Activated CD8-positive, alpha-beta memory T cell treated with anti-CD3 and anti-CD28 coated beads for 4 hours (primary cell): ENCODE data around the gene PDE4B.

ENCODE experiments used
- DNase-seq, 2 donors: peaks; one replicate each; pipeline ENCODE4 v3.0.0-alpha.2; 2020; ENCODE audit warnings: low read depth in 2 of 2

PDE4B gene

GRCh38 chr1:65882076-65882475, 89.4 kb downstream of the PDE4B start:
- no peak for DNase-seq

- DNase-seq: no peak
Measured at GRCh38 chr1:65889441-65889840, 96.7 kb downstream of the PDE4B start.

- no peak for DNase-seq
Measured at GRCh38 chr1:65890201-65890843, 97.6 kb downstream of the PDE4B start.

GRCh38 chr1:65894738-65895605, 102.3 kb downstream of the PDE4B start:
- no peak for DNase-seq

GRCh38 chr1:65896721-65897120, 104.0 kb downstream of the PDE4B start:
- DNase-seq: no peak

DNA sequence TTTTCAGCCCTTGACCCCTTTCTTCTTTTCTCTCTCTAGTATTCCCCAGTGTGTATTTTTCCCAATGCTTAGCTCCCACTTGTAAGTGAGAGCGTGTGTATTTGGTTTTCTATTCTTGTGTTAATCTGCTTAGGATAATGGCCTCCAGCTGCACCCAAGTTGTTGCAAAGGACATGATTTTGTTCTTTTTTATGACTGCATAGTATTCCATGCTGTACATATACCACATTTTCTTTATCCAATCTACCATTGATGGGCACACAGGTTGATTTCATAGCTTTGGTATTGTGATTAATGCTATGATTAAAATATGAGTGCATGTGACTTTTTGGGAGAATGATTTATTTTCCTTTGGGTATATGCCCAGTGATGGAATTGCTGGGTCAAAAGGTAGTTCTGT, 104.8 kb downstream of the PDE4B start:
- DNase-seq: no peak

DNA sequence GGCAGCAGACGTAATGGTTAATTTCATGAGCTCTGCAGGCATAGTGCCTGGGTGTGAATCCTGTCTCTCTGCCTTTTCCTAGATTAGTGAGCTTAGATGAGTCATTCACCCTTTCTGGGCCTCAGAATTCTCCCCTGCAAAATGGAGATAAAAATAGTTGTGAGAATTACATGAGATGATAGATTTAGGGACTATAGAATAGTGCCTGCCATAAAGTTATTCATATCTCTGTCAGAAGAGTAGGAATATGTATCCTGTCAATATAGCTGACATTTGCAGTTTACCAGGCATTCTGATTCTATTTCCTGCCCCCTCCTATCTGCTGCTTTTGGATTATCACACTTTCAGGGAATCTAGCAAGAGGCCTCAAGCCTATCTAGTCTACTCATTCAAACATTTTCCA, 112.0 kb downstream of the PDE4B start:
- no peak for DNase-seq

DNA sequence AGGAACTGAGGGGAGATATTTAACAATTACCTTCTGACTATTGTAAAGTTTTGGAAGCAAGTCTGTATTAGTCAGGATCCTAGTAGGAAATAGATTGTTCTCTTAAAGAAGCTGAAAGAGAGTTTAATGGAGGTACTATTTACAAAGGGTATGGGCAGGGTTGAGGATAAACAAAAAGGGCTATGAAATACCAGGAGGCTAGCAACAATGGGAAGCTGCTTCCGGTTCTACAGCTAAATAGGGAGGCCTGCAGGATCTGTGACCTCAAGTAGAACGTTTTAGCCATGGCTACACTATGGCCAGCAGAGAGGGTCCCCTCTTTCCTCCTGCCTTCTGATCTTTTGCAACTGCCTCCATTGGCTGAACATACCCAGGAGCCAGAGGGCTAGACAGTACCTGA, 117.7 kb downstream of the PDE4B start:
- DNase-seq: no peak

DNA sequence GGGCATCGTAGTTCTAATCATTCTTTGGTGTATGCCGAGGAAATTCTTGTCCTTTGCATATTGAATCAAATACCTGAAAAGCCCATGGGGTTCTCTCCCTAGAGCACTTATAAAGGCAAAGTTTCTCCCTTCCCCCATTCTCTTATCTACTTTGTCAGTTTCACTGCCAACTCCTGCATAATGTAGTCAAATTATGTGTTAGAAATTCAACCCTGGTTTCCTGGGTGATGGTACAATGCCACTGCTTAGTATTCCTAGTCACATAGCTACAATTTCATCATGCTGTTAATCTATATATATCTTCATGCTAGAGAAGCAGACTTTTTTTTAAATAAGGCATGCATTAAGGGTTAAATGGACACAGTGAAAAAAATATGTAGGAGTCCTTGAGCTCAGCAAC, 119.0 kb downstream of the PDE4B start:
- no peak for DNase-seq

DNA sequence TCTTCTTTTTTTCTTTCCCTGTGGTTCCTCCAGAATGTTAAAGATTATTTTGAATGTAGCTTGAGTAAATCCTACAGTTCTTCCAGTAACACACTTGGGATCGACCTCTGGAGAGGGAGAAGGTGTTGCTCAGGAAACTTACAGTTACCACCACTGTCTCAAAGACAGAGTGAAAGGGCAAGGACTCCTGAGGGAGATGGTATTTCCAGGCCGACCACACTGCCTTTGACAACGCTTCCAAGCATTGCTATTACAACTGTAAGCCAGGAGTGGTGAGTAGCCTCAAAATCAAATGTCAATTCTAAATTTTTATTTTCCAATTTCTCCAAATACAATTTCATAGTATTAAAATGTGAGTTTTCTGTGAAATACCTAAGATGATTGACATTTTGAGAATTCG, 125.9 kb downstream of the PDE4B start:
- DNase-seq: no peak

- no peak for DNase-seq
Measured at GRCh38 chr1:65921446-65921845, 128.8 kb downstream of the PDE4B start.

- DNase-seq: no peak
Measured at GRCh38 chr1:65924471-65924870, 131.8 kb downstream of the PDE4B start.

DNA sequence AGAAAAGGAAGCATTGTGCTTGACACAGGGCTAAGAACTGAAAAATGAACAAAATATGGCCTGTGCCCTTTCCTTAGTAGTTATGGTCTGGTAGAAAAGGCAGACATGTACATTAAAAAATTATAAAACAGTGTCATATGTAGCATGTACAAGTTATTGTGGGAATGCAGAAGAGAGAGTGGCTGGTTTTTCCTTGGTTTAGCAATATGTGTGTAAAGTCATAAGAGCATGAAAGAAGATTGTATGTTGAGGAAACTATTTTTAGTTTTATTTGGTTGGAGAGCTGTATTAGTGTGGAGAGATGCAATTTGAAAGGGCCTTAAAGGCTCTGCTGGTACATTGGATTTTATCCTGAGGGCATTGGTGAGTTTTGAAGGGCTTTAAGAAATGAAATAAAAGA, 145.8 kb downstream of the PDE4B start:
- DNase-seq: no peak

- no peak for DNase-seq
Measured at GRCh38 chr1:65939191-65939590, 146.5 kb downstream of the PDE4B start.

GRCh38 chr1:65939636-65940035, 146.9 kb downstream of the PDE4B start:
- DNase-seq: no peak

DNA sequence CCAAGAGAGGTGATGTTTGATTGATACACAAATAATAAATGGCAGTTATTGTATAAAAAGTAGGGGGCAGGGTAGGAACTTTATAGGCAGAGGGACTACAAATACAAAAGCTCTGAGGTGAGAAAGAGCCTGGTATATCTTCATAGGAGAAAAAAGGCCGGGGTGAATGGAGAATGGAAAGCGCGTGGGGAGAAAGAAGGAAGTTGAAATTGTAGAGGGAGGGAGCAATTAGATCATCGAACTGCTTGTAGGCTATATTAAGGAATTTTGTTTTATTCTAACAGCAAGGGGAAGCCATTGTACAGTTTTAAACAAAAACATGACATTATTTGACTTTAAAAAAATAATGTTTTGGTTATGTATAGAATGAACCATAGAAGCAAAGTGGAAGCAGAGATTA, 147.4 kb downstream of the PDE4B start:
- DNase-seq: no peak

DNA sequence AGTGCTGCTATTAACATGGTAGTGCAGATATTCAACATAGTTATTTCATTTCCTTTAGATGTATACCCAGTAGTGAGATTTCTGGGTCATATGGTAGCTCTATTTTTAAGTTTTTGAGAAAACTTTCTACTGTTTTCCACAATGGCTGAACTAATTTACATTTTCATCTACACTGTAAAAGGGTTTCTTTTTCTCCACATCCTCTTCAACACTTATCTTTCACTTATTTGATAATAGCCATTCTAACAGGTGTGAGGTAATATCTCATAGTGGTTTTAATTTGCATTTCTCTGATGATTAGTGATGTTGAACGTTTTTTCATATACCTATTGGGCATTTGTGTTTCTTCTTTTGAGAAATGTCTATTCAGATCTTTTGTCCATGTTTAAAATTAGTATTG, 149.8 kb downstream of the PDE4B start:
- no peak for DNase-seq

DNA sequence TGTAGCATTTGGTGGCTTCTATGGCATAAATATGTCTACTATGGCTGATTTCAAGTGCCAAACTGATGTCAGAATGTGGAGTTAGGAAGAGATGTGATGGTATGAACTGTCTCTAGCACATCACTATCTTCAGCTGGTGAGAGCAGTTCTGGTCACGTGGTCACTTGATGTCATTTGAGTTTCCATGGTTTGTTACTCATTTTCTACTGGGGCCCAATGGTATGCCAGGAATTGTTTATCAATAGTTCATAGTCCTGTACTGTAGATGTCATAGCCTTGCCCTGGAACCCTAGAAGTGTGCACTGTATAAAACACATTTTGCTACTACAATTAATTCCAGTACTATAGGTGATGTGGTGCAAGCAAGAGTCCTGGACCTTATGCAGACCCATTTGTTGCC, 153.7 kb downstream of the PDE4B start:
- DNase-seq: no peak

- DNase-seq: no peak
Measured at GRCh38 chr1:65946960-65947359, 154.3 kb downstream of the PDE4B start.

DNA sequence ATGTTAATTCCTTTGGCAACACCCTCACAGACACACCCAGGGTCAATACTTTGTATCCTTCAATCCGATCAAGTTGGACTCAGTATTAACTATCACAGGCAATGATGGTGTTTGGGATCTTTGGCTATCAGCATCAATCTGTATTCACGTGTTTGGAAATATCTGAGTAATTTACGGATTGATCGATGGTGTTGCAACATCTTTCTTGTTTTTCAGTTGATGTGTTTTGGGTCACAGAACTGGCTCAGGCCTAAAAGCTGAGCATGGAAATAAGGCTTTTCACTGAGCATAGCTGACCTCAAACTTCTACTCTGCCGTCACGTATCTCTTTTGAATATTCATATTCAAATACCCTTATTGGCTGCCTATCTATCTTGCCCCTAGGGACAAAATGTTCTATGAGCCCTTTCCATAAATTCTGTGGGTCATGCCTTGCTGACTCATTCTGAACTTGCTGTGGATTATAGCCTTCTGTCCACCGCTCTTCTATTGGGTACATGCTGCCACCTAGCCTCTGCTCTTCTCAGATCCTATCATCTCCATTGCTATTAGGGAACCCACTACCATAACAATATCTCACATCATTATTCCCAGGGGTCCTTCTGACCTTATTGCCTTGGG, 156.0 kb downstream of the PDE4B start:
- DNase-seq: no peak

DNA sequence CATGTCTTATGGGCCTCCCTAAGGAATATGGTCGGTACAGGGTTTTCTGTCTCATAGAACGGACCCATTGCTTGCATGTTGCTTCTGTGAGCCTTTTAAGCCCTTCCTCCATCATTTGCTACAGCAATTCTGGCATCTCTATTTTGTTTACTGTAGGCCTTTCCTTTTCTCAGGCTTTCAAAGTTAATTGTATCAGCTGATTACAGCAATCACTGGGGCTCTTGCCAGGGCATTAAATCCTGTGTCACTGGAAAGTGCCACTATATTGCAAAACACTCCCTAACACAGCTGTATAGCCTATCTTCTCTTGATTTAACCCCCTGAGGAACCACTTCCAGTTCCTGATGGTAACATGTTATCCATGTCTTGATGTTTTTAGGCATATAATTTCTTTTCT, 156.5 kb downstream of the PDE4B start:
- DNase-seq: no peak

DNA sequence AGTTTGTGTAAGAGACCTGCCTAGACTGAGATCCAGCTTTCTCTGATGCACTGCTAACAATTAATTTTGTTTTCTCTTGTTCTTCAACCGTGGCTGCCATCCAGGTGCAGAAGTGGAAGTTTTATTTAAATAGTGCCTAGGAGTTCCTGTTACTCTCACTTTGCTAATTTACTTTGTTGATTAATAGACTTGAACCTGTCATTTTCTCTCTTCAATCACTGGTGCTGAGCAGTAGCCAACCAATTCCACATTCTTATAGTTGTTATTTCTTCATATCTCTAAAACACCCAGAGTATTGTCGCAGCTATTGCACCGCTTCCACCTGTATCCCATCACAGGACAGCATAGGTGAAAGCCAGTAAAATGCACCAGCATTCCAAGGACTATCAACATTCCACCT, 157.2 kb downstream of the PDE4B start:
- DNase-seq: no peak

DNA sequence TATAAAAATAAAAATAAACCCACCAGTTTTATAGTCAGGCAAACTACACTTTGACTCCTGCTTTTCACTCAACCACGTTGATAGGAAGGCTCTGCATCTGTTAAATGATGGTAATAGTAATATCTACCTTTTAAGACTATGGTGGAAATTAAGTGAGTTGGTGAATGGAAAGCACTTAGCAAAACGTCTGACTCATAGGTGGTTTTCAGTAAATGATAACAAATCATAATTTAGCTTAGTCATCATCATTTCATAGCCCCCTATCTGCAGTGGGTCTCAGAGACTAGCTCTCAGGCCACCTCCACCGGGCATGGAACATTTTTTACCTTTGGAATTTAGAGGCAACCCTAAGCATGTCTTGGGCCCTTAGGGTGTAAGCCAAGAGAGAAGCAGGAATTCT, 160.0 kb downstream of the PDE4B start:
- DNase-seq: no peak
